ENCODE measurements around the gene C15orf40.

DNA sequence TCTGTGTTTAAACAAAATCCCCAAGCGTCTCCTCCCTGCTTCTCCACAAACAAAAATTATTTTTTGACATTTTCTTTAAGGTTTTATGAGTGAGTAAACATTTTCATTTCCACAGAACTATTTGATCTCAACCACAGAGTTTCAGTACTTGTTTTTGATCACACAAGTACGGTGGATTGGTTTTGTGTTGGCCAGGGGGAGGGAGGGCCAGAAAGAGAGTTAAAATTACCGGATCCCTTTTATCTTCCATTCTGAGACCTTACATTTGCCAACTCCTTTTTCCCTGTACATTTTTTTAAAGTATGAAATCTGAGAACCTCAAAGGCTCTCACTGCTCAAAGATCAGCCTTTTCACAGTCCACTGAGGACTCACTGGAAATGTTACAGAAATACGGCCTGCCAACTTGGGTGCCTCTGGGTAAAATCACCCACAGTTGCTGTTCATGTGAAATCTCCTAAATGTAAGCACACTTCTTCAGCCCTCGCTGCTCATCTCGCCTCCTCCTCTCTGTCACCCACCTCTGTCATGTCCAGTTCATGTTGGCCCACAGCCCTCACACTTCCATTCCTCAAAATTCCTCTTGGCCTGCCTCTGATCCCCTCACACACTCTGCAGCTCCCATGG lies 60.6 kb downstream of the C15orf40 start:
- TF ChIP-seq, protein P1, sequence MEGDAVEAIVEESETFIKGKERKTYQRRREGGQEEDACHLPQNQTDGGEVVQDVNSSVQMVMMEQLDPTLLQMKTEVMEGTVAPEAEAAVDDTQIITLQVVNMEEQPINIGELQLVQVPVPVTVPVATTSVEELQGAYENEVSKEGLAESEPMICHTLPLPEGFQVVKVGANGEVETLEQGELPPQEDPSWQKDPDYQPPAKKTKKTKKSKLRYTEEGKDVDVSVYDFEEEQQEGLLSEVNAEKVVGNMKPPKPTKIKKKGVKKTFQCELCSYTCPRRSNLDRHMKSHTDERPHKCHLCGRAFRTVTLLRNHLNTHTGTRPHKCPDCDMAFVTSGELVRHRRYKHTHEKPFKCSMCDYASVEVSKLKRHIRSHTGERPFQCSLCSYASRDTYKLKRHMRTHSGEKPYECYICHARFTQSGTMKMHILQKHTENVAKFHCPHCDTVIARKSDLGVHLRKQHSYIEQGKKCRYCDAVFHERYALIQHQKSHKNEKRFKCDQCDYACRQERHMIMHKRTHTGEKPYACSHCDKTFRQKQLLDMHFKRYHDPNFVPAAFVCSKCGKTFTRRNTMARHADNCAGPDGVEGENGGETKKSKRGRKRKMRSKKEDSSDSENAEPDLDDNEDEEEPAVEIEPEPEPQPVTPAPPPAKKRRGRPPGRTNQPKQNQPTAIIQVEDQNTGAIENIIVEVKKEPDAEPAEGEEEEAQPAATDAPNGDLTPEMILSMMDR (IDR thresholded peaks at IDR 0.05) = no peak
- peak in 1 of 2 donors; percentile 52 for TF ChIP-seq POLR2A (IDR thresholded peaks at IDR 0.05)
